Stimulated activated CD4-positive, alpha-beta T cell treated with anti-CD3 and anti-CD28 coated beads, TNF-alpha, amount 100 ng/mL, for 1 hour (primary cell): ENCODE results near the gene PRKAR1B.
A peak's percentile ranks its signal among the peaks of the same experiment; 100 is the strongest.

ENCODE experiments used
- DNase-seq, 3 donors: peaks; one replicate each; pipeline ENCODE4 v3.0.0-alpha.2; 2020; ENCODE audit warnings: low read depth in 3 of 3, low spot score in 1 of 3

PRKAR1B gene

GRCh38 chr7:527723-528122 lies 199.4 kb downstream of the PRKAR1B start:
- no peak for DNase-seq

GRCh38 chr7:526460-527034 lies 200.5 kb downstream of the PRKAR1B start:
- no peak for DNase-seq

- DNase-seq = no peak
Measured at GRCh38 chr7:525740-526139, 201.3 kb downstream of the PRKAR1B start.

- no peak for DNase-seq
Measured at GRCh38 chr7:524800-525199, 202.3 kb downstream of the PRKAR1B start.

GRCh38 chr7:523347-524336 lies 203.4 kb downstream of the PRKAR1B start:
- DNase-seq = no peak

- DNase-seq = no peak
Measured at GRCh38 chr7:522951-523314, 204.1 kb downstream of the PRKAR1B start.

GRCh38 chr7:522071-522950 lies 204.8 kb downstream of the PRKAR1B start:
- DNase-seq = no peak

GRCh38 chr7:521221-522070 lies 205.6 kb downstream of the PRKAR1B start:
- DNase-seq = no peak

- no peak for DNase-seq
Measured at GRCh38 chr7:520503-521161, 206.4 kb downstream of the PRKAR1B start.

GRCh38 chr7:519484-520390 lies 207.3 kb downstream of the PRKAR1B start, which contains the start of gene PDGFA:
Gene PDGFA (minus strand): TSS chr7:519846. CDS start chr7:519001, 845 bp downstream.
- no peak for DNase-seq

GRCh38 chr7:518630-519483 lies 208.2 kb downstream of the PRKAR1B start:
- peak in 1 of 3 donors; percentile 37 for DNase-seq

GRCh38 chr7:517774-518629 lies 209.1 kb downstream of the PRKAR1B start:
- no peak for DNase-seq

GRCh38 chr7:516606-517456 lies 210.2 kb downstream of the PRKAR1B start:
- no peak for DNase-seq

- no peak for DNase-seq
Measured at GRCh38 chr7:516216-516605, 210.9 kb downstream of the PRKAR1B start.

GRCh38 chr7:515628-516027 lies 211.5 kb downstream of the PRKAR1B start:
- no peak for DNase-seq
